GM08714 (cell line): ENCODE data around the gene ZNF628.

Experiments
- H3K4me3 ChIP-seq: fragments of 200-500 bp; sonication (Bioruptor generic); 2 replicates; pipeline ENCODE4 v1.5.1; 2014; ENCODE audit warnings: mild to moderate bottlenecking, low read length, inconsistent platforms
- ZNF274 ChIP-seq: IDR thresholded peaks from 2 replicates; pipeline ENCODE4 v1.6.1; 2012; ENCODE audit warnings: mild to moderate bottlenecking, low read depth, low read length

ZNF628 gene

DNA sequence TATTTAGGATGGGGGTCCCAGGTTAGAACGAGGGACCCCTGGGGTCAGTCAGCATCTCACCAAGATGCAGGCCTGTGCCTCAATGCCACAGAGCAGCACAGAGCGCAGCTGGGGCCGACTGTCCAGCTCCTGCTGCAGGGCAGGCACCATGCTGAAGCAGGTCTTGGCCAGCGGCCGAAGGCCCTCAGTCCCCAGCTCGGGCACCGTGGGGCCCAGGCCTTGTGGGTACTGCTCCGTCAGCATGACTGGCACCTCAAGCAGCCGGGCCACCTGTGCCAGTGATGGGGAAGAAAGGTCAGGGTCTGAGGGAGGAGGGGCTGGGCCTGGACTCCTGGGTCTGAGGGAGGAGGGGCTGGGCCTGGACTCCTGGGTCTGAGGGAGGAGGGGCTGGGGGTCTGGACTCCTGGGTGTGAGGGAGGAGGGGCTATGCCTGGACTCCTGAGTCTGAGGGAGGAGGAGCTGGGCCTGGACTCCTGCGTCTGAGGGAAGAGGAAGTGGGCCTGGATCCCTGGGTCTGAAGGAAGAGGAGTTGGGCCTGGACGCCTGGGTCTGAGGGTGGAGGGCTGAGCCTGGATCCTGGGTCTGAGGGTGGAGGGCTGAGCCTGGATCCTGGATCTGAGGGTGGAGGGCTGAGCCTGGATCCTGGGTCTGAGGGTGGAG, 20.7 kb upstream of the ZNF628 start:
- H3K4me3 ChIP-seq: no peak overlapping the region
- no peak for TF ChIP-seq ZNF274

DNA sequence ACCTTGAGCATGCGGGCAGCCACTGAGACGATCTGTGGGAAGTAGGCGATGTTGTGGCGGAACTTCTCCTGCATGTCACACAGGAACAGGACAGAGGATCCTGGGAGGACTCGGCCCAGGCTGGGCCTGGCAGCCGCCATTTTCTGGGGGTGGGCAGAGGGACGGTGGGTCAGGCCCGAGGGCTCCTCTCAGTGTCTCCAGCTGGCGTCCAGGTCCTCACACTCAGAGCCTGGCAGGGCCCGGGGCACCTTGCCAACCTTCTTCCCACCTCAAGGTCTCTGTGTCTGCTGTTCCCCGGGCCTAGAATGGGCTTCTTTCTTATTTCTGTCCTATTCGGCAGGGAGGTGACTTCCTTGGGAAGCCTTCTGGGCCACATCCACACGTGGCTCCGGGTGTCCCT, 20.1 kb upstream of the ZNF628 start:
- TF ChIP-seq ZNF274: no peak

DNA sequence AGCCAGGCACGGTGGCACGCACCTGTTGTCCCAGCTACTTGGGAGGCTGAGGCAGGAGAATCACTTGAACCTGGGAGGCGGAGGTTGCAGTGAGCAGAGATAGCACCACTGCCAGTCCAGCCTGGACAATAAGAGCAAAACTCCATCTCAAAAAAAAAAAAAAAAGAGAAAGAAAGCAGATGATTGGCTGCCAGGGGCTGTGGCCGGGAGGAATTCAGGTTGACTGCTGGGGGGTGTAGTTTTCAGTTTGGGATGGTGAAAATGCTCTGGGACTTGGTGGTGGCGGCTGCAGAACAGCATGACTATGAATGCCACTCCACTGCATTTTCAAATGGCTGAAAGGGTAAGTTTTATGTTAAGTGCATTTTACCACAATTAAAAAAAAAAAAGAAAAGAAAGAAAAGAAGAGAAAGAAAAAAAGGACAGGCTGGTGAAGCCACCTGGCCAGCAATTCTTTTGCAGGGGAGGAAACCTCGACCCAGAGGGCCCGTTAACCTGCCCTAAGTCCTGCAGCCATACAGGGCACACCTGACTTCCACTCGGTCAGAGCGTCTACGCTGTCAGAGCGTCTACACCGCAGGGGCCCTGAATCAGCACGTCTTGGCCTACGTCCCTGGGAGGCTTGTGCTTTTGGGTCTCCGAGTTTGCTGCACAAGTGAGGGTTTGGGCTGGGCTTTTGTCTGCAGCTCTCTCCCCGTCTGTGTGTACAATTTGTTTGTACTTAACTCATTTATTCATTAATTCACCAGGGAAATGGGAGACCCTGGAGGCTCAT, 18.5 kb upstream of the ZNF628 start:
- TF ChIP-seq ZNF274: no peak
- no peak overlapping the region for H3K4me3 ChIP-seq

More for the DNA sequence above, 20.1 kb upstream of the ZNF628 start:
- no peak overlapping the region for H3K4me3 ChIP-seq

DNA sequence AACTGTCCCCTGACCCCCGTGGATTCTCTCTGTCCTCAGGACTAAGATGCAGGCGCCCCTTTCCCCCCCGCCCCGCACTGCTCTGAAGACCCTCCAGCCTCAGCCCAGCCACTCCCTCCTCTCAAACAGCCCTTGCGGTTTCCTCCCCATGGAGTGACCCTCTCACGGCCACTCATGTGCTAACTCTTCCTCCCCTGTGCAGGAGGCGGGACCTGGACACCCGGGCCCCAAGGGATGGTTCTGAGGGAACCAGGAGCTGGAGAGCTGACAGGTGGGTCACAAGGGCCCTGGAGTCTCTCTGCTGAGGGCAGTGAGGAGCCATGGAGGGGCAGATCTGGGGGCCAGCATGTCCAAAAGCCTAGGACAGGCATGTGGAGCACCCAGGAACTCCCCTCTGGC, 16.9 kb upstream of the ZNF628 start:
- H3K4me3 ChIP-seq: no peak overlapping the region
- TF ChIP-seq ZNF274: no peak

DNA sequence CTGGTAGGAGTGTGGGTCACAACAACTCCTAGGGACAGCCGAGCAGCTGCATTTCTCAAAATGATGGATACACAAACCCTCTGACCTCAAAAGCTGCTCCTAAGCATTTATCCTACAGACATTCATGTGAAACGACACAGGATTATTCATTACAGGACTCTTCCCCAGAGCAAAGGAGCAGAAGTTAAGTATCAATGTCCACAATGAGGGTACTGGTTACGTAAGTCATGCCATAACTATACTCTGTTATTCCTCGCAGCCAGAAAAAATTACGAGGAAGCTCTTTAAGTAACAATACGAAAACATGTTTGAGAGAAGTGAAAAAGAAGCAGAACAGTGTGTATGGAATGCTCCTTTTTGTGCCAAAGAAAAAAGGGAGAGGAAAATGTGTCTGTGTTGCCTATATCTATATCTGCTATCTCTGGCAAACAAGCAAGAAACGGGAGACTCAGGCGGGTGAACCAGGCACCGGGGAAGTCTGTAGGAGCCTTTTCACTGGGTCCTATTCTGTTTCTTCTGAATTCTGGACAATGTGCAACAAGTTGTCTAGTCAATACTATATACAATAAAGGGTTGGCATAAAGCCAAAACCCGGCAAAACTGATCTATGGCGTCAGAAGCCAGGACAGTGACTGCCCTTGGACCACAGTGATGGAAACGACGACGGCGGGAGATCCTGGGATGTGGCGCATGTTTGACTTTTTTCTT, 16.3 kb upstream of the ZNF628 start:
- no peak overlapping the region; the same call in 1 of the 2 replicates for H3K4me3 ChIP-seq
- TF ChIP-seq ZNF274: no peak

DNA sequence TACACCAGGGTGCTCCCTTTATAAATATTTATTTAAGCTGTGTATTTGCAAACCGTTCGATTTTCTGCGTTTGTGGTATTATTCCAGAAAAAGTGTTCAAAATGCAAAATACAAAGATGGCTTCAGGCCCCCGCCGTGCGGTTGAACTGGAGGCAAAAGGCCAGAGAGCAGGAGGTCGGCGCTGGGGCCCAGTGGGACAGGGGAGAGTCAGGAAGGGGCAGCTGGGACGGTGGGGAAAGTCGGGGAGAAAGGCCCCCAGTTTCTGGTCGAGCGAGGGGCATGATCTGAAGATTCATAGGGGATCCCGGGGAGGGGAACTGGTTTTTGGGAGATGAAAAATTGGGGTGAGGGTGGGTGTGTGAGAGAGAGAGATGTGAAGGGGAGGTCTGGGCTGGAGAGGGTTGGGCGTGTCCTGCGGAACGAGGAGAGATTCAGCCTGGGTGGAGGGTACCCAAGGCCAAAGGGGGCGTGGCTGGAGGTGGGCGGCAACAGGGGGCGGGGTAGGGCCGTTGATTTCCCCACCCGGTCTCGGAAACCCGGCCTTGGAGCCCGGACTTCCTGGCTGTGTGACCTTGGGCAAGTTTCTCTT, 15.7 kb upstream of the ZNF628 start:
- H3K4me3 ChIP-seq: peak overlapping the region; percentile 79
- TF ChIP-seq ZNF274: no peak

DNA sequence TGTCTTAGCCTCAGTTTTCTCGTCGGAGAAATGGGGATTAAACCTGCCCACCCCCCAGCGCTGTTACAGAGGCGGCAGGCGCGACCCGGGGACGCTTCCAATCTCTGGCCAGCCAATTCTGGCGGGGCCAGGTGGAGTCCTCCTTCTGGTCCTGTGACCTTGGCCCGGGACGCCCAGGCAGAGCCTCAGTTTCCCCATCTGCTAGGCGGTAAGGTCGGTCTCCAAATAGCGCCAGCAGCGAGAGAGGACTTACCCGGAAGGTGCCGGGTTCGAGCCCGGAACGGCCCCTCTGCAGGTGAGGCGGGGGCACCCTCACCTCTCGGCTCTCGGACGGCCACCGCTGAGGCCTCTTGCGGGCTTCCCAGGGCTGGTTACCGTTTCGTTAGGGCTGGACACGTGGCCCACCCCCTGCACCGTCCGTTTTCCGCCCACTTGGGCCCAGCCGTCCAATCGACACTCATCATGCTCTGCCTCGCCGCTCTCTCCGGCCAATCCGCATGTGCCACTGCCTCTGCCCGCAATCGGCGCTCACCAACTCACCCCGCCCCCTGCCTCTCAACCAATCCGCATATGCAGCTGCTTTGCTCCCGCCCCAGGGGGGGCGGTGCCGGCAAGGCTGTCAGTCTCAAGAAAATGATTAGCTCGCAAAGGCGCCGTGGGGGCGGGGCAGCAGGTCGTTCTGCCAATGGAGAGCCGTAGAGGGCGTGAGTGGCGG, 15.0 kb upstream of the ZNF628 start, which contains the start of gene ISOC2:
Gene ISOC2 (minus strand): TSS at position 384 of the 715 bp plus-strand sequence. CDS start 5,156 bp downstream, outside the sequence.
- H3K4me3 ChIP-seq: peak within 1 kb of the TSS; percentile 79
- no peak for TF ChIP-seq ZNF274

DNA sequence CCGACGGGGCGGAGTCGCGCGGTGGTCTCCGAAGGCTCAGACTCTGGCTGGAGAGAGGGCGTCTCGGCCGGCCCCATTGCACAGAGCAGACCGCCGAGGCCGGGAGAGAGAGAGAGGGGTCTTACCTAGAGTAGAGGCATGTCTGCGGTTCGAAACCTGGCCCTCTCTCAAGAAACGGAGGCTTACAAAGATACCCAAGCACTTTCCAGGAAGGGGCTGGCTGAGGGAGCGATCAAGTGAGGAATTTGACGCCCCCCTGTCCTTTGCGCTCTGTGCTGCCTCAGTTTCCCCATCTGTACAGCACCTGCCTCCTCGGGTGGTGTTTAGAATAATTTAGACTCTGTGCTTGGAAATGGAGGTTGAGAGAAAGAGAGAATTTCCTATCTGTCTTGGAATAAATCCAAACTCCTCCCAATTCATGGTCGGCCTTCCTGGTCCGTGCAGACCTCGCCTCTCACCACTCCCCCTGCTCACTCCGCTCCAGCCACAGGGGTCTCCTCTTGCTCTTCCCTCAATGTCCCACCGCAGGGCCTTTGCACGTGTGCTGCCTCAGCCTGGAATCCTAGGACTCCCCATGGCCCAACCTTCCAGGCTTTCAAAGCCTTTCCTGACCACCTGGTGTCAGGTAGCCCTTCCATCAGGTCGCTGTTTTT, 14.3 kb upstream of the ZNF628 start:
- H3K4me3 ChIP-seq: peak overlapping the region; percentile 69; the same call in 1 of the 2 replicates
- no peak for TF ChIP-seq ZNF274

DNA sequence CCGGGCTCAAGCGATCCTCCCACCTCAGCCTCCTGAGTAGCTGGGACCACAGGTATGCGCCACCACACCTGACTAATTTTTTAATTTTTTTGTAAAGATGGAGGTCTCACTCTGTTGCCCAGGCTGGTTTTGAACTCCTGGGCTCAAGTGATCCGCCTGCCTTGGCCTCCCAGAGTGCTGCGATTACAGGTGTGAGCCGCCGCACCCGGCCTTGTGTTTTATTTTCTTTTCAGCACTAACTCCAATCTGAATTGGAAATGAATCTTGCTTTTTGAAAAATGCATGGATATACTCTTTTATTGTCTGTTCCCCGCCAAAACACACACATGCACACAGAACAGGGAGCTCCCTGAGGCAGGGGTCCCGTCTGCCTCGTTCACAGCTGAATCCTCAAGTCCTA, 13.7 kb upstream of the ZNF628 start:
- TF ChIP-seq ZNF274: no peak
- H3K4me3 ChIP-seq: no peak overlapping the region

DNA sequence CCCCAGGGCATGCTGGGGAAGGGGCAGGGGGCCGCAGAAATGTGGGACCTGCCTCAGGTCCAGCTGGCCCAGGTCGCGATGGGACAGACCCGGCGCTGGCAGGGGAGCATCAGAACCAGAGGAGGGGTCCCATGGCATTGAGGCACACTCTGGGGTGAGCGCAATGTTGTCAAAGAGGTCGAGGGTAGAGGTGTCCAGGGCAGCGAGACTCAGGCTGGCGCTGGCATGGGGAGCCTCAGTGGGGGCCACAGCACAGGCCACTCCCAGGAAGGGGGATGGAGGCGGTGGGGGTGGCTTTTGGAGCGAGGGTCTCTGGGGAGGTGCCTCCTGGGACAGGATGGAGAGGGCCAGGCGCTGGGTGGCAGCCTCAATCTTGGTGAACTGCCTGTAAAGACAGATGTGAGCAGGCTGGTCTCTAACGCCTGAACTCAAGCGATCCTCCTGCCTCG, 12.8 kb upstream of the ZNF628 start:
- no peak for TF ChIP-seq ZNF274
- H3K4me3 ChIP-seq: no peak overlapping the region

DNA sequence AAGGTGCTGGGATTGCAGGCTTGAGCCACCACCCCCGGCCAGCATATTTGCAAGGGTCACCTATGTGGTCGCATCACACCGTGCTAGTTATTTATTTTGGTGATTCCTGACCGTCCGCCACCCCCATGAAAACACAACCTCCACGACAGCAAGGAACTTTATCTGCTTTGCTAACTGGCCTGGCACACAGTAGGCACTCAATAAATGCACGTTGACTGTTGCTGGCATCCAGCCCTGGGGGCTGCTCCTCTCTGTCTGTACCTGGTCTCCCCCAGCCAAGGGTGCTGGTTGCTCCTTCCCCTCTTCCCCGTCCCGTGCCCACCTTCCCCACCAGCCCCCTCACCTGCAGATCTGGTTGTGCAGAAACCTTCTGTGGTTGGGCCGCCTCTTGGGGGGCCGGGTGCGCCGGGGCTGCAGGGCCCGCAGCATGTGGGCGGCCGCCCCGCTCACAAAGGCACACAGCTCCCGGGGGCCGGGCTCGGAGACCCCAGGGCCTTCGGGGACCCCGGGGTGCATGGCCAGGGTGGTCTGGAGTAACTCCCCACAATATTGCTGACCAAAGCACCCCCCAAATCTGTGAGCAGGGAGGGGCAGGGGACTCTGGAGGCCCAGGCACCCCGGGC, 12.3 kb upstream of the ZNF628 start:
- no peak for TF ChIP-seq ZNF274
- no peak overlapping the region for H3K4me3 ChIP-seq

DNA sequence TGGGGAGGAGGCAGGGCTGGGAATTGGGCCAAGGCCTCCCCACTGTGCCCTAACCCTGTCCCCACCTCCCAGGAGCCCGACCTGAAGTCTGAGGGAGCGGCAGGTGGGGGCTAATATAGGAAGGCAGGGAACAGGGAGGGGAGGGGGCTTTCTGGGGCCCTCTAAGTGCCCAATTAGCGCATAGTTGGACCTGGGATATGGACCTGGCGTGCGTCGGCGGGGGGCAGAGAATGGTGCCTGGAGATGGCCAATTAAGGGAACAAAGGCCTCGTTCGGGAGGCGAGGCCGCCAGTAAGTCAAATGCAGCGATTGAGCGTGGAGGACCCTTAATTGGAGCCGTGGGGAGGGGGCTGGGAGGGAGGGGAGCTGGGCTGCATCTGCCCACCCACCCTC, 11.8 kb upstream of the ZNF628 start, which contains the start of gene C19orf85:
Gene C19orf85 (minus strand): TSS at position 90 of the 393 bp plus-strand sequence. CDS start 197 bp downstream, outside the sequence.
- no peak within 1 kb of the TSS for H3K4me3 ChIP-seq
- no peak for TF ChIP-seq ZNF274
